Keratinocyte (primary cell): ENCODE data around the gene MYH6. TPM values are rescaled to one million over a fixed set of nuclear protein-coding genes. Genes with fewer than 3 reads are reported as not detected.

ENCODE experiments used
- DNase-seq: peaks from one replicate; pipeline ENCODE4 v3.0.0-alpha.2; 2011; ENCODE audit warnings: low read depth, missing footprints, low spot score
- FAIRE-seq: peaks from 2 replicates; lab custom pipeline; 2011; peaks lifted over from hg19 to GRCh38; lab: Jason Lieb, UNC
- H2AFZ ChIP-seq: 2 replicates; pipeline ENCODE4 v1.6.0; 2012; ENCODE audit warnings: low read length, control low read depth, inconsistent platforms; ENCODE audit not compliant: control insufficient read depth
- H3K27ac ChIP-seq: 2 replicates; pipeline ENCODE4 v1.5.1; 2011; ENCODE audit warnings: low read length; ENCODE audit not compliant: control insufficient read depth, insufficient read depth
- H3K27me3 ChIP-seq: 3 replicates; pipeline ENCODE4 v1.6.0; 2011; ENCODE audit warnings: low read length; ENCODE audit not compliant: control insufficient read depth, insufficient read depth; ENCODE audit errors: extremely low read depth
- H3K36me3 ChIP-seq, 2 experiments: 2 replicates in 1 of 2; 3 replicates in 1 of 2; pipeline ENCODE4 v1.5.1; 2011; ENCODE audit warnings: low read length in 2 of 2, mild to moderate bottlenecking in 1 of 2; ENCODE audit not compliant: control insufficient read depth in 2 of 2, insufficient read depth in 2 of 2; ENCODE audit errors: extremely low read depth in 1 of 2
- H3K4me1 ChIP-seq: 3 replicates; pipeline ENCODE4 v1.5.1; 2011; ENCODE audit warnings: low read length; ENCODE audit not compliant: control insufficient read depth, insufficient read depth; ENCODE audit errors: extremely low read depth
- H3K4me2 ChIP-seq: 3 replicates; pipeline ENCODE4 v1.6.0; 2011; ENCODE audit warnings: low read depth, low read length; ENCODE audit not compliant: control insufficient read depth, insufficient read depth; ENCODE audit errors: extremely low read depth
- H3K4me3 ChIP-seq, 3 experiments: fragments of 200-600 bp in 1 of 3; sonication (generic) in 1 of 3; 2 replicates in 2 of 3; 3 replicates in 1 of 3; pipeline ENCODE4 v1.5.1; 2011 to 2016; ENCODE audit warnings: low read length in 3 of 3, mild to moderate bottlenecking in 3 of 3, control low read depth in 2 of 3, inconsistent platforms in 1 of 3, low read depth in 1 of 3, mixed read lengths in 1 of 3, mixed run types in 1 of 3, moderate library complexity in 1 of 3; ENCODE audit not compliant: control insufficient read depth in 2 of 3, insufficient read depth in 2 of 3; ENCODE audit errors: extremely low read depth in 1 of 3
- H3K79me2 ChIP-seq: 2 replicates; pipeline ENCODE4 v1.6.0; 2012; ENCODE audit warnings: low read length; ENCODE audit not compliant: control insufficient read depth, insufficient read depth
- H3K9ac ChIP-seq: 3 replicates; pipeline ENCODE4 v1.6.0; 2011; ENCODE audit warnings: low read length; ENCODE audit not compliant: control insufficient read depth, insufficient read depth; ENCODE audit errors: extremely low read depth
- H3K9me1 ChIP-seq: 3 replicates; pipeline ENCODE4 v1.6.0; 2011; ENCODE audit warnings: low read length; ENCODE audit not compliant: control insufficient read depth, insufficient read depth; ENCODE audit errors: extremely low read depth
- H3K9me3 ChIP-seq: 2 replicates; pipeline ENCODE4 v1.5.1; 2012; ENCODE audit warnings: low read depth, low read length; ENCODE audit not compliant: control insufficient read depth
- H4K20me1 ChIP-seq: 3 replicates; pipeline ENCODE4 v1.6.0; 2011; ENCODE audit warnings: low read length; ENCODE audit not compliant: control insufficient read depth, insufficient read depth; ENCODE audit errors: extremely low read depth
- CTCF ChIP-seq, 3 experiments: IDR thresholded peaks in 1 of 3; conservative IDR thresholded peaks in 1 of 3; optimal IDR thresholded peaks in 1 of 3; 2 replicates in 2 of 3; 3 replicates in 1 of 3; pipeline versions ENCODE3 to v1.5.1; 2011; ENCODE audit warnings: low read length in 3 of 3, mild to moderate bottlenecking in 3 of 3, moderate library complexity in 2 of 3, control low read depth in 1 of 3, inconsistent platforms in 1 of 3; ENCODE audit not compliant: insufficient read depth in 2 of 3; ENCODE audit errors: extremely low read depth in 1 of 3
- EZH2 ChIP-seq: IDR thresholded peaks from one replicate; pipeline ENCODE4 v1.6.1; 2012; ENCODE audit warnings: inconsistent platforms, mild to moderate bottlenecking, low read length, moderate library complexity
- dilution Hi-C: fragments of 300-500 bp; cut with MboI; formaldehyde crosslinking; loops from one replicate; pipeline ENCODE4 v1.7.0; 2020; ENCODE audit warnings: low sequenced_read_pairs; ENCODE audit not compliant: extremely low pct_ligation_motif_present
- polyA plus RNA-seq, 5 experiments: library from polyadenylated mRNA; depleted of rRNA in 3 of 5; stranded (reverse) in 3 of 5; stranded (forward) in 1 of 5; unstranded in 1 of 5; fragments of >200 nt; gene quantifications; 1 replicate in 1 of 5; 2 replicates in 3 of 5; 3 replicates in 1 of 5; pipeline versions ENCODE4 v1.2.1 to v1.2.3, GENCODE V29; 2011 to 2012; ENCODE audit warnings: missing spikeins in 2 of 5, low read depth in 1 of 5, low replicate concordance in 1 of 5

MYH6 gene
- polyA plus RNA-seq, 1 donor (not counting 4 experiments of a cell fraction or from before 2014, with no cell fraction given), result not detected

GRCh38 chr14:23359722-23360447 is 48.2 kb downstream of the MYH6 start:
- Histone ChIP-seq H3K27ac (no peak overlapping the region), H3K4me2 (no peak overlapping the region), H4K20me1 (no peaks in the 10 kb centered on the region), H3K9me1 (no peaks in the 10 kb centered on the region), H2AFZ (no peak overlapping the region), H3K9me3 (no peaks in the 10 kb centered on the region), H3K79me2 (no peaks in the 10 kb centered on the region), H3K9ac (no peak overlapping the region), H3K4me1 (peaks cover 6% of the 10 kb centered on the region), H3K27me3 (no peaks in the 10 kb centered on the region), H3K36me3 (peaks cover 0 to 2% of the 10 kb centered on the region in 2 experiments), H3K4me3 (no peak overlapping the region)
- FAIRE-seq, result no peak
- dilution Hi-C loops, result no loop called here
- TF ChIP-seq EZH2 (no peak), CTCF (optimal IDR thresholded peaks at IDR 0.05 in 1 of 3, IDR thresholded peaks at IDR 0.05 in 1 of 3, conservative IDR thresholded peaks at IDR 0.05 in 1 of 3; ENCODE audit: extremely low read depth in 1 of 3, insufficient read depth in 2 of 3, low read length in 3 of 3) (no peak)
- no peak for DNase-seq

- Histone ChIP-seq H3K4me3 (no peak overlapping the region), H3K4me2 (no peak overlapping the region), H3K27ac (no peak overlapping the region), H3K27me3 (no peaks in the 10 kb centered on the region), H3K9me1 (no peaks in the 10 kb centered on the region), H3K9me3 (no peaks in the 10 kb centered on the region), H3K36me3 (peaks cover 0 to 2% of the 10 kb centered on the region in 2 experiments), H3K9ac (no peak overlapping the region), H2AFZ (no peak overlapping the region), H4K20me1 (no peaks in the 10 kb centered on the region), H3K79me2 (no peaks in the 10 kb centered on the region), H3K4me1 (no peaks in the 10 kb centered on the region)
- FAIRE-seq, result no peak
- TF ChIP-seq EZH2, result no peak
- no peak for TF ChIP-seq CTCF (optimal IDR thresholded peaks at IDR 0.05 in 1 of 3, IDR thresholded peaks at IDR 0.05 in 1 of 3, conservative IDR thresholded peaks at IDR 0.05 in 1 of 3; ENCODE audit: extremely low read depth in 1 of 3, insufficient read depth in 2 of 3, low read length in 3 of 3)
- no peak for DNase-seq
- dilution Hi-C loops, result no loop called here
Measured at GRCh38 chr14:23359167-23359626, 48.9 kb downstream of the MYH6 start.
